ENCODE results near the gene ORMDL2.

ORMDL2 gene

DNA sequence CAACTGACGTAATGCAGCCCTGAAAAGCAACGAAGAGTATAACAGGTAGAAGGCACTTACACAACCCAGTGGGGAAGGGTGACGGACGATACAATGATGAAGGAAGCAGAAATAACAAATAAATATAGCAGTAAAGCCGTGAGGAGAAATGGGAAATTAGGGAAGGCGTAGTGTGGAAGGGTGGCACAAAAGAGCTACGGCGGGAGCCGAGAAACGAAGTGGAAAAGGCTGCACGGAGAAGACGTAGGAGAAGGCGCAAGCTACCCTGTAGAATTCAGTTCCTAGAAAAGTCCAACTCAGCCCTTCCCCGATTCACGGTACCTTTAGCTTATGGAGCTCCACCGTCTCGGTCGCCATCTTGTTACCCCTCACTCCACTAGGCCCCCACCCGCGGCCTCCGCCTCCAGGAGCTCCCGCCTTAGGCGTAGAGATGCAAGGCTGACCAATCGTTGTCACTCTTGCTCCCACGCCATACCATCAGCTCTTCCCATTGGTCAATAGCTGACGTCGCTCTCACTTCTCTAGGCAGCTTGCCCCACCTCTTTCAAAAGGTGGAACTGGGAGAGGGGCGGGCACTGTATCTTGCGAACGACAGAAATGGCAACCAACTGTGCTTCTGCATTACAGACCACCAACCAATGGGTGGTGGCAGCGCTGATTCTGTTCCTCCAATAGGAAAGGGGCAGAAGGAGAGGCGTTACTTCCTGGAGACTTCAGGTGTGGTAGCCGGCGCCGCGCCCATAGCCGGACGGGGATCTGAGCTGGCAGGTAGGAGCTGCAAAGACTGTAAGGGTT lies at the start of gene ORMDL2, which contains the start of gene SARNP:
Gene ORMDL2 (plus strand): TSS at position 697 of the 795 bp plus-strand sequence. CDS start 959 bp downstream, outside the sequence.
Gene SARNP (minus strand): TSS at position 380 of the 795 bp plus-strand sequence. CDS start 23 bp downstream, at position 357.
- DNase-seq (ENCODE audit: low spot score) = peak; percentile 100

- no peak for DNase-seq (ENCODE audit: low spot score)
Observed at GRCh38 chr12:55771736-55772135, 46.1 kb upstream of the ORMDL2 start.

GRCh38 chr12:55777856-55778255 lies 40.0 kb upstream of the ORMDL2 start:
- no peak for DNase-seq (ENCODE audit: low spot score)

DNA sequence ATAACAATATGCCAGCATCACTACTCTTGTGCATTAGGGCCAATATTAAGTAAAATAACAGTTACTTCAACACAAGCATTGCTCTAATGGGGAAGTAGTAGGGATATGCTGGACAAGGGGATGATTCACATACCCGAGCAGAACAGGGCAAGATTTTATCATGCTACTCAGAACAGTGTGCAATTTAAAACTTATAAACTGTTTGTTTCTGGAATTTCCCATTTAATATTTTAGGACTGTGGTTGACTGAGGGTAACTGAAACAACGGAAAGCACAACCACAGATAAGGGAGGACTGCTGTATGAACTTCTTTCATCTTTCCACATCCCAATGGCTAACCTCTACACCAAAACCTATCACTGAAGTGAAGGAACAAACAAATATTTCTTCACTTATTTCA lies 37.2 kb upstream of the ORMDL2 start:
- no peak for DNase-seq (ENCODE audit: low spot score)

DNA sequence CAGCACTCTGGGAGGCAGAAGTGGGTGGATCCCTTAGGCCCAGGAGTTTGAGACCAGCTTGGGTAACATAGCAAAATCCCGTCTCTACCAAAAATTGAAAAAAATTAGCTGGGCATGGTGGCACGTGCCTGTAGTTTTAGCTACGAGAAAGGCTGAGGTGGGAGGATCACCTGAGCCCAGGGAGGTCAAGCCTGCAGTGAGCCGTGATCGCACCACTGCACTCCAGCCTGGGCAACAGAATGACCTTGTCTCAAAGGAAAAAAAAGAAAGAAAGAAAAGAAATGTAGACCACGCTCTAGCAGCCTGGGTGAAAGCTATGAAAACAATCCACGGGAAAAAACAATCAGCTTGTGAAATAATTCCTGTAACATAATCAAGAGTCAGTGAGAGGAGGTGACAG lies 29.3 kb upstream of the ORMDL2 start:
- no peak for DNase-seq (ENCODE audit: low spot score)

DNA sequence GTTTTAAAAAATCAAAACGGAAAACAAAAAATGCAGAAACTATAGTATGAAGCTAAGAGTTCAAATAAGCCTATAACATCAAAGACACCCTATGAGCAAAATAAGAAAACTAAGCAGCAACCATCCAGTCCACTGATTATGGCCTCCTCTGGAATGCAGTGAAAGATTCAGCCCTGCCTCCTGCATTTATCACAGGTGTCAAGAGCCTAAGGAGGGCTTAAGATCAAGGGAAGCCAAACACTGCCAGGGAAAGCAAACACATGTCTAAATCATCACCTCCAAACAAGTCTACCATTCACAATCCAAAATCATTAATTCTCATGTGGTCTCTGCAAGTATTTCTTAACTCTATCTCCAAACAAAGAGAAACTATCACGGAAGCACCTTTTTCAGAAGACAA lies 28.7 kb upstream of the ORMDL2 start:
- DNase-seq (ENCODE audit: low spot score) = no peak

GRCh38 chr12:55789893-55790292 lies 27.9 kb upstream of the ORMDL2 start:
- no peak for DNase-seq (ENCODE audit: low spot score)

- no peak for DNase-seq (ENCODE audit: low spot score)
Observed at GRCh38 chr12:55795950-55796349, 21.9 kb upstream of the ORMDL2 start.

DNA sequence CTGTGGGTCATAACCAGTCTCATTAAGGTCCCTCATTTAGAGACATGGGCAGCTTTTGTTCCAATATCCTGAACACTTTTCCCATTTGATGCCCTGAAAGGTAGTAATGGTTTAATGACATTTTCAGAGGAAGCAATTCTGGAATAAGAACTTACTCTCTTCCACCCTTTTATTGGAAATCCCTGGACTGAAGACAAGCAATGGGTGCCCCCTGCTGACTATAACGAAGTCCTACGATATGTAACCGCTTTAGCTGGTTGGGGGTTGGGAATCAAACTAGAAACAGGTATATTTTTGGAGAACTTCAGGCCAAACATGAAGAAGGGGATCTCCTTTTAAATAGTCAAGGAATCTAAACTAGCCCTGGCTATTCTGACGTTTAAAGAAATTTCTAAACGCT lies 20.8 kb upstream of the ORMDL2 start:
- DNase-seq (ENCODE audit: low spot score) = peak; percentile 49

DNA sequence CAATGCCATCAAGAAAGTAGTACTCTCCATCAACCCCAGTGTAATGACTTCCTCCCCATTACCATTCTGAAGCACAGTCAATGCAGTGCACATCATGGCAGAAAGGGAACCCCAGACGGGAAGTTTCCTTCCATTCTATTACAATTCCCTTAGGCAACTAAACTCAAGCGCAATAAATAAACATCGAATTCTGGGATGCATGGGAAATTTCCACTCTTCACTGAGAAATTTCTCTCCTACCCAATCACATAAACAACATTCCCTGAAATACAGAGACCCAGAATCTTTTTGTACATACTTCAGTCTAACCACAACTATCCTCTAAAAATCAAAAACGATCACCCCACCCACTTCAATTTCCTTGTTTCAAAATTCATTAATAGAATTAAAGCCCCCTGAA lies 20.3 kb upstream of the ORMDL2 start:
- DNase-seq (ENCODE audit: low spot score) = no peak

DNA sequence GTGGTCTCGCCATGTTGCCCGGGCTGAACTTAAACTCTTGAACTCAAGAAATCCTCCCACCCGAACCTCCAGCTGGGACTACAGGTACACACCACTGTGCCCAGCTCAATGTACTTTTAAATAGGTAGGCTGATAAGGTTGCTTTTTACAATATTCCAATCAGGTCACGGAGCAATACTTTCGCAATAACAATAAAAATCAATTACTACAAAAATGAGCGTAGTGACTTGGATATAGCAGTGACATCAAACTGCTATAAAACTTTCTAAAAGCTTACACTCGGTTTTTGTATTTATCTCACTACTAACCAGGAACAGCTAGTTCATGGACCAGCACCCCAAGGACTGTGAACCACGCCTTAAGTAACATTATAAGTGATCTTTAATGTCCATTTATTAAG lies 10.9 kb upstream of the ORMDL2 start:
- DNase-seq (ENCODE audit: low spot score) = no peak

DNA sequence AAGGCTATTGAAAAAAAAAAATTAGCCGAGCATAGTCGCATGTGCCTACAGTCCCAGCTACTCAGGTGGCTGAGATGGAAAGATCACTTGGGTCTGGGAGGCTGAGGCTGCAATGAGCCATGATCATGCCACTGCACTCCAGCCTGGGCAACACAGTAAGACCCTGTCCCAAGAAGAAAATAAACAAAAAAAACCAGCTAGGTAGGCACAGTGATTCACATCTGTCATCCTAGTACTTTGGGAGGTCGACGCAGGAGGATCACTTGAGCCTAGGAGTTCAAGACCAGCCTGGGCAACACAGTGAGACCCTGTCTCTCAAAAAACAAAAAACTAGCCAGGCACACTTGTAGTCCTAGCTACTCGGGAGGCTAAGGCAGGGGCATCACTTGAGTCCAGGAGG lies 8.6 kb upstream of the ORMDL2 start:
- no peak for DNase-seq (ENCODE audit: low spot score)

- no peak for DNase-seq (ENCODE audit: low spot score)
Observed at GRCh38 chr12:55812088-55812487, 5.8 kb upstream of the ORMDL2 start.

- DNase-seq (ENCODE audit: low spot score) = no peak
Observed at GRCh38 chr12:55814257-55814656, 3.6 kb upstream of the ORMDL2 start.

- DNase-seq (ENCODE audit: low spot score) = no peak
Observed at GRCh38 chr12:55815473-55815872, 2.4 kb upstream of the ORMDL2 start.

GRCh38 chr12:55816881-55817344 lies 928 bp upstream of the ORMDL2 start:
- DNase-seq (ENCODE audit: low spot score) = peak; percentile 57

DNA sequence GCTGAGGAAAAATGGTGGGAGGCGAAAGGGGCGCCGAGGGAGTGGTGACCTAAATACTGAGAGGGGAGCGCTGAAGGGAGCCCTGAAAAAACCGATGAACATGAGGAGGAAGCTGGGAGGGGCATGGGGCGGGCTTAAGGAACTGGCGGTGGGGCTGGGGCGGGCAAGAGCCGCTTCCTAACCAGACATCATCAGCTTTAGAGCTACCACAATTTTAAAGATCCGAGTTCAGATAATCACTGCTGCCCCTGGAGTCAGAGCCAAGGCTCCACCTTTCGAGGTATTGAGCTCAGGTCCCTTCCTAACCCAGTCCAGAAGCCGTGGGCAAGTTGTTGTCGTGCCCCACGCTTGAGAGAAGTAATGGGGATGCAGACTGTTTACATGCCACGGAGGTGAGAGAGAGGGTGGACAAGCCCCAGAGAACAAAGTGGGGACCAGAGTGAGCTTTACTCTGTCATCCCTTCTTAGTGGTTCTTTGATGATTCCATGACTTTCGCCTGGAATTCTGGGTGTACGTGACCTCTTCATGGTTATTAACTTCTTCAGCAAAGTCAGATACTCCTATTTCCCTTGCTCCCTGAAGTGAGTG lies 393 bp downstream of the ORMDL2 start:
- no peak for DNase-seq (ENCODE audit: low spot score)

- DNase-seq (ENCODE audit: low spot score) = no peak
Observed at GRCh38 chr12:55818886-55819285, 1.0 kb downstream of the ORMDL2 start.

GRCh38 chr12:55820679-55821078 lies 2.8 kb downstream of the ORMDL2 start:
- peak; percentile 34 for DNase-seq (ENCODE audit: low spot score)

GRCh38 chr12:55822228-55822627 lies 4.4 kb downstream of the ORMDL2 start:
- peak; percentile 25 for DNase-seq (ENCODE audit: low spot score)

- no peak for DNase-seq (ENCODE audit: low spot score)
Observed at GRCh38 chr12:55823419-55823818, 5.6 kb downstream of the ORMDL2 start.

- DNase-seq (ENCODE audit: low spot score) = no peak
Observed at GRCh38 chr12:55824726-55825125, 6.9 kb downstream of the ORMDL2 start.

GRCh38 chr12:55827806-55828205 lies 10.0 kb downstream of the ORMDL2 start:
- DNase-seq (ENCODE audit: low spot score) = no peak

- DNase-seq (ENCODE audit: low spot score) = no peak
Observed at GRCh38 chr12:55828357-55828756, 10.5 kb downstream of the ORMDL2 start.

All from NAMALWA (cell line).